Right lobe of liver (tissue), 4 donors: Measurements from ENCODE around the gene AP1S3.

Source experiments
- CTCF ChIP-seq, 4 donors: fragments of 200-600 bp in 3 of 4; fragments of 450-650 bp in 1 of 4; IDR thresholded peaks; one replicate each; pipeline versions ENCODE4 v1.5.1 to v1.8.0; 2016 to 2022; ENCODE audit warnings: antibody characterized with exemption in 4 of 4, mild to moderate bottlenecking in 2 of 4
- POLR2A ChIP-seq: fragments of 450-650 bp; IDR thresholded peaks from one replicate; pipeline ENCODE4 v1.6.1; 2017; ENCODE audit warnings: antibody characterized with exemption, mild to moderate bottlenecking
- donor health status: DM: no; HTN: no; CAD: no.
- donor health status: DM: no; HTN: no; CAD: no.
- donor health status: DM: no; HTN: yes; CAD: no.

GRCh38 chr2:223721746-223722145 lies 115.6 kb downstream of the AP1S3 start:
- TF ChIP-seq POLR2A (no peak), CTCF (IDR thresholded peaks at IDR 0.05) (no peak)
